DND-41 (cell line): Measurements from ENCODE around the gene VPS37C.

Experiments used
- ATAC-seq: fragments of 200-7000 bp; cut with Tn5 transposase; 3 replicates; pipeline ENCODE4 v1.9.1; 2021; ENCODE audit warnings: low read depth; ENCODE audit not compliant: insufficient read depth
- DNase-seq: peaks from one replicate; pipeline ENCODE4 v3.0.0-alpha.2; 2020
- H2AFZ ChIP-seq: 2 replicates; pipeline ENCODE4 v1.6.0; 2012; ENCODE audit warnings: low read depth, low read length
- H3K27ac ChIP-seq: 2 replicates; pipeline ENCODE4 v1.5.1; 2012; ENCODE audit warnings: low read length, inconsistent platforms
- H3K27me3 ChIP-seq: fragments of 200-600 bp; sonication (generic); 2 replicates; pipeline ENCODE4 v1.6.0; 2012; ENCODE audit warnings: low read length, mild to moderate bottlenecking, inconsistent platforms; ENCODE audit not compliant: insufficient read depth, poor library complexity
- H3K36me3 ChIP-seq: 2 replicates; pipeline ENCODE4 v1.5.1; 2012; ENCODE audit warnings: low read length, inconsistent platforms; ENCODE audit not compliant: insufficient read depth
- H3K4me1 ChIP-seq: 2 replicates; pipeline ENCODE4 v1.5.1; 2012; ENCODE audit warnings: mild to moderate bottlenecking, low read length; ENCODE audit not compliant: insufficient read depth
- H3K4me2 ChIP-seq: 2 replicates; pipeline ENCODE4 v1.6.0; 2012; ENCODE audit warnings: mild to moderate bottlenecking, moderate library complexity, low read length, inconsistent platforms; ENCODE audit not compliant: insufficient read depth
- H3K4me3 ChIP-seq, 2 experiments: fragments of 200-600 bp in 1 of 2; shearing (Covaris generic) in 1 of 2; 2 replicates each; pipeline ENCODE4 v1.5.1; 2012 to 2016; ENCODE audit warnings: inconsistent platforms in 2 of 2, low read length in 2 of 2, mild to moderate bottlenecking in 2 of 2, low read depth in 1 of 2, moderate library complexity in 1 of 2
- H3K79me2 ChIP-seq: 2 replicates; pipeline ENCODE4 v1.6.0; 2012; ENCODE audit warnings: low read length, inconsistent platforms; ENCODE audit not compliant: insufficient read depth
- H3K9ac ChIP-seq: 2 replicates; pipeline ENCODE4 v1.6.0; 2012; ENCODE audit warnings: low read depth, mild to moderate bottlenecking, inconsistent platforms, low read length, moderate library complexity
- H3K9me3 ChIP-seq: 2 replicates; pipeline ENCODE4 v1.5.1; 2012; ENCODE audit warnings: low read length, moderate library complexity, mild to moderate bottlenecking, inconsistent platforms; ENCODE audit not compliant: insufficient read depth, severe bottlenecking
- H4K20me1 ChIP-seq: 2 replicates; pipeline ENCODE4 v1.6.0; 2012; ENCODE audit warnings: low read length; ENCODE audit not compliant: insufficient read depth
- CTCF ChIP-seq: IDR thresholded peaks from 2 replicates; pipeline ENCODE4 v1.5.1; 2012; ENCODE audit warnings: borderline replicate concordance, low read length, moderate library complexity, mild to moderate bottlenecking; ENCODE audit not compliant: poor library complexity, severe bottlenecking; ENCODE audit errors: extremely low read depth
- EZH2 ChIP-seq: IDR thresholded peaks from 3 replicates; pipeline ENCODE4 v1.6.1; 2012; ENCODE audit warnings: borderline replicate concordance, low read depth, mild to moderate bottlenecking, moderate library complexity, low read length, inconsistent platforms; ENCODE audit not compliant: severe bottlenecking

Gene VPS37C

GRCh38 chr11:61194981-61195695 is 33.9 kb upstream of the VPS37C start:
- no peaks in the 10 kb centered on the region for H3K36me3 ChIP-seq
- H3K27ac ChIP-seq = no peak overlapping the region
- H3K79me2 ChIP-seq = no peaks in the 10 kb centered on the region
- no peak for TF ChIP-seq EZH2
- no peak for TF ChIP-seq CTCF
- no peak overlapping the region for H3K4me3 ChIP-seq
- no peaks in the 10 kb centered on the region for H3K4me1 ChIP-seq
- H4K20me1 ChIP-seq = no peaks in the 10 kb centered on the region
- H3K4me2 ChIP-seq = no peak overlapping the region
- no peak for DNase-seq
- no peaks in the 10 kb centered on the region for H3K9me3 ChIP-seq
- H3K27me3 ChIP-seq = peaks cover 12% of the 10 kb centered on the region
- H3K9ac ChIP-seq = no peak overlapping the region
- ATAC-seq = no peak
- H2AFZ ChIP-seq = no peak overlapping the region

DNA sequence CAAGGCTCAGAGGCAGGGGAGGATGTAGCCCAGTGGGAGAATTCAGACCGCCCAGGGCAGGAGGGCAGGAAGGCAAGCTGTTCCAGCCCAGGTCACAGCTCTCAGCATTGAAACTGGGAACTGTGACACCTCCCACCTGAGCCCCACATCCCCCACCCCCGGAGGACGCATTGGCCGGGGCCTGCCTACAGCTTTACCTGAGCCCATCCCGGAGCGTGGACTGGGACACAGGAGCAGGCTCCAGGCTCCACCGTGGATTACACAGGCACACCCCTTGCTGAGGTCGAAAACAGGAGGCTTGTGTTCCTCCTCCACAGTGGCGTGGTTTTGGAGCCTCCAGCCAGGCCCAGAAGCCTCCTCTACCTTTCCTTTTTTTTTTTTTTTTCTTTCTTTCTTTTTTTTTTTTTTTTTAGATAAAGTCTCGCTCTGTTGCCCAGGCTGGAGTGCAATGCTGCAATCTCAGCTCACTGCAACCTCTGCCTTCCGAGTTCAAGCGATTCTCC is 33.0 kb upstream of the VPS37C start:
- no peaks in the 10 kb centered on the region for H3K4me1 ChIP-seq
- no peak overlapping the region for H2AFZ ChIP-seq
- H3K9me3 ChIP-seq = no peaks in the 10 kb centered on the region
- H4K20me1 ChIP-seq = no peaks in the 10 kb centered on the region
- ATAC-seq = no peak
- TF ChIP-seq CTCF (no peak), EZH2 (no peak)
- H3K9ac ChIP-seq = no peak overlapping the region
- no peak for DNase-seq
- H3K4me2 ChIP-seq = no peak overlapping the region
- no peaks in the 10 kb centered on the region for H3K36me3 ChIP-seq
- no peaks in the 10 kb centered on the region for H3K79me2 ChIP-seq
- peaks cover 12% of the 10 kb centered on the region for H3K27me3 ChIP-seq
- no peak overlapping the region for H3K27ac ChIP-seq
- H3K4me3 ChIP-seq = no peak overlapping the region

DNA sequence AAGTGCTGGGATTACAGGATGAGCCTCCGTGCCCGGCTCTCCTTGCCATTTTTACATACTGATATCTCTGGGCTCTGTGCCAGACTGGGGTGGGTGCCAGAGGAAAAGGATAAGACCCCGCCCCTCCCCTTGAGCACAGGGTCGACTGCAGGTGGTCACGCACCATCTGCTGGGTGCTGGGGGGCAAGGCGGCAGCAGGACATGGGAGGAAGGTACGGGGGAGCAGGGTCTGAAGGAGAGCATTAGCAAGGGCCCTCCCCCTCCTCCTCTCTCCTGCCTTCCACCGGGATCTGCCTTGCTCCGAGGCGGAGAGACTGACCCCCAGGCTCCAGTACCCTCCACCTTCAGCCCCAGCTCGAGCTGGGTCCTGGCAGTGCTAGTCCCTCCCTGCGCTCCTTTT is 32.4 kb upstream of the VPS37C start:
- no peak overlapping the region for H2AFZ ChIP-seq
- no peak overlapping the region for H3K4me2 ChIP-seq
- H3K27ac ChIP-seq = no peak overlapping the region
- DNase-seq (no peak), ATAC-seq (no peak)
- no peaks in the 10 kb centered on the region for H3K9me3 ChIP-seq
- H3K27me3 ChIP-seq = peaks cover 12% of the 10 kb centered on the region
- no peak overlapping the region for H3K4me3 ChIP-seq
- TF ChIP-seq CTCF = no peak
- TF ChIP-seq EZH2 = no peak
- no peaks in the 10 kb centered on the region for H3K79me2 ChIP-seq
- H3K36me3 ChIP-seq = no peaks in the 10 kb centered on the region
- no peak overlapping the region for H3K9ac ChIP-seq
- H3K4me1 ChIP-seq = no peaks in the 10 kb centered on the region
- no peaks in the 10 kb centered on the region for H4K20me1 ChIP-seq
